HG03565 (cell line): Measurements from ENCODE around the gene KSR2.
"Not testable (repeated sequence)": the region's sequence is repeated elsewhere in the genome, so short reads cannot be mapped to it uniquely, and the experiment has no call there.

Experiments used
- ATAC-seq: cut with Tn5 transposase; IDR thresholded peaks from one replicate; pipeline ENCODE4 v1.9.1; 2021; ENCODE audit warnings: mild to moderate bottlenecking, moderate library complexity; ENCODE audit not compliant: unreplicated experiment

KSR2 gene

DNA sequence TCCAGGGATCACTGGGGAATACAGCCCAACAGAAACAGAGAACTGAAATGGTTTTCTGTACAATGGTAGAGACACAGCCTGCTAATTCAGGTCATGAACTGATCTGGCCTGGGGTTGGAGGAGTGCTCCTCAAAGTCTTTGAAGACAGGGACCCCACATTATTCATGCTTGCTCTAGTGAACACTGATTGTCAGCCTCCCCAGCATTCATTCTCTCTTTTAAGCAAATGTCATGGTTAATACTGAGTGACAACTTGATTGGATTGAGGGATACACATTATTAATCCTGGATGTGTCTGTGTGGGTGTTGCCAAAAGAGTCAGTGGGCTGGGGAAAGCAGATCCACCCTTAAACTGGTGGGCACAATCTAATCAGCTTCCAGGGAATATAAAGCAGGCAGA is 319.0 kb downstream of the KSR2 start:
- no peak for ATAC-seq

DNA sequence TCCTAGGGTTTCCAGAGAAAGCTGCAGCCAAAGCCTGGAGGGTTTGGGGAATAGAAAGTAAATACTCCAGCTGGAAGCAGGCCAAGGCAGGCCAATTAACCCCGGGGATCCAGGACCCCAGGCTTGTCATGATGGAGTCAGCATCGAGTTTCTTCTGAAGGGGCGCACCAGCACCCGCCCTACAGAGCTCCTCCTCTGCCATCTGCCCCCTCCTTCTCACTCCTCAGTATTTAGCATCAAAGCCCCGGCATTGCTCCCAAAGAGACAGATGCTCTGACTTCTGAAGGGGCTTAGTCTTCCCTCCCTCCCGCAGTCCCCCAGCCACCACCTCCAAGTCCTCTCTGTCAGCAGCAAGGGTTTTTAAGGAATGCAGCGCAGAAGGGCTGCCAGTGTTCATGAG is 322.3 kb downstream of the KSR2 start:
- no peak for ATAC-seq

DNA sequence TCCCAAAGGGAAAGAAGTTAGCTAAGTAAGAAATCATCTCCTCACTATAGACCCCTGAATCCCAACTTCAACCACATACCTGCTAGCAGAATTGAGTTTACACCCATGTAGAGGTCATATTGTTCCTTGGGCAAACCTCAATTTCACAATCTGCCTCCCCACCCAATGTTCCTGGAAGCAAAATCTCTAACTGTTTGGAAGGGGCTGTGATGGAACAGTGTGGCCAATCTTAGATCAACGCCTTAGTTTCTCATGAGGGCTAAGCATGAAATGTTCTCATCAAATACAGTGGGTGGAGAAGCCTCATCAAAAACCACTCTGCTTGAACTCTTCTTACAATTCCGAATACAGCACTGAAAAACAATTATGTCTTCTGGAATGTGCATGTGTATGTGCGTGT is 323.3 kb downstream of the KSR2 start:
- no peak for ATAC-seq

DNA sequence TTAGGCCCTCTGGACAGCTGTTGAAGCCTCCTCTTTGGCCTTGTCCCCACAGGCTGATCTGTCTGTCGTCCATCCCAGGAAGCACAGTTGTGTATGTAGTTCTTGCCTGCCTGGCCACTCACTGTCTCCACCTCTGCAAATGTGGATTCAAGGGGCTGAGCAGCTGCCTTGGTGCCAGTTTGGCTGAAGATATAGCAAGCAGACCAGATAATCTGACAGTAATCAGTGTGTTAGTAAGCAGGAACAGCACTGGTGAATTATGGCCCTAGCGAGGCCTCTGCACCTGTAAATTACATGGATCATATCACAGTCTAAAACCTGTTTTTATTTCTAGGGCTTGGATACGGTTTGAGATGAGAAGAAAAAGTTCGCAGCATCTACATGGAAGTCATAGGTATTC is 324.8 kb downstream of the KSR2 start:
- no peak for ATAC-seq

DNA sequence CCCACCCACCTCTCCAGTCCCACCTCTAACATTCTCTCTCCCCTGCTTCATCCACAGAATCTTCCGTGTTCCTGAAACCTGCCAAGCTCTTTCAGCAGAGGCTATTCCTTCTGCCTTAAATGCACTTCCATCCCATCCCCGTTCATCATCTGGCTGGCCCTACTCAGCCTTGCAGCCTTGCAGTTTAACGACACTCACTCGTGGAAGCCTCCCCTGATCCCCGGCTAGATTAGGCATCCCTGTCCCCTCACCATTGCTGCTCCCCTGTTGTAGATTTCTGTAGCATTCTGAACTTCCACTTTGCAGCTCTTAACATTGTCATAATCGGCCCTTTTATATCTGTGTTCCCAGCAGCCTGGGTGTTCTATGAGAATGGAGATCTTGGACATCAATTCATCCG is 326.9 kb downstream of the KSR2 start:
- ATAC-seq = no peak

GRCh38 chr12:117640511-117640910 is 328.3 kb downstream of the KSR2 start:
- no peak for ATAC-seq

DNA sequence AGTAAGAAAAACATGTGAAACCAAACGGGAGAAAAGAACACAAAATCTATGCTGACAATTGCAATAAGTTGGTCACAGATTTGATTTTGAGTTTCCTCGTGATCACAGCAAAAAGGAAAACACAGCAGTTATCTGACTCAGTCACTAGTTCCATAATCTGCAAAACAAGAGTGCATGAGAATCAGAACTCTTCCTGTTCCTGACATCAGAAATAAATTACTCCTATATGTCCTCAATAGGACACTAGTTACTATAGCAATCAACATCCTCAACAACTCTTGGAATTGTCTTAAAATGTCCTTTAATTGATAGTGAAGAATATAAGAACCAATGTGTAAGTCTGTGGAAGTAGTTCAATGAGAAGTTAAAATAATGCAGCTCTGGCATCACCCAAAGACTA is 339.3 kb downstream of the KSR2 start:
- ATAC-seq = no peak

- not testable (repeated sequence) for ATAC-seq
Observed at GRCh38 chr12:117628711-117629110, 340.1 kb downstream of the KSR2 start.

GRCh38 chr12:117622741-117623140 is 346.0 kb downstream of the KSR2 start:
- no peak for ATAC-seq

DNA sequence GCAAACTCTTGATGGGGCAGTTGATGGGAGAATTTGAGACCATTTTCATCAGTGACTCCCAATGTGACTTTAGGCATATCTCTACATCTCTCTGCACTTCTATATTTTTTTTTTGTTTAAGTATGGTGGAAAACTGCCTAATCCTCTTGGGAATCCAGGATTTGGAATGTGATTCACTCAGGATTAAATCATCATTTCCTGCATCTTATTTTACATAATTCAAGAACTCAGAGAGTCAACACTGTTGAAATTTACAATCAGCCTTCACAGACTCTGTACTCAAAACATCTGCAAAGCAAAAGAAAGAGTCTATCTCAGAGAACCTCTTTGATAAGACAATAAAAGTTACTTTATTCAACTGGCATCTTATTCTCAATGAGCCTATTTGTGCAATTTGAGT is 346.7 kb downstream of the KSR2 start:
- ATAC-seq = no peak

DNA sequence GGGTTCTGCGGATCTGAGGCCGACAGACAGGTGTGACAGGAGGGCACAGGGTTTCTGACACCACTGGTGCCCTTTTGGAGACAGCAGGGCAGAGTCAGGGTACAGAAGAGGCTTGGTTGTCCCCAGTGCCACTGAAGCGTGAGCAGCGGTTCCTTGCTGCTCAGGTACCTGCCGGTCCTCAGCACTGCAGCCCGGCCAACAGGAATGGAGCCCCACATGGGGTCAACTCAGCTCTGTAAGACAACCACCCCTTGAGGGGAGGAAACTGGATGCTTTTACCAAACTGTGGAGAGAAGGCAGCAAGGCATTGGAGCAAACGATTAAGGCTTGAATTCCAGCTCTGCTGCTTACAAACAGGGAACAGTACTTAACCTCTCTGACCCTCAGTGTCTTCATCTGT is 361.0 kb downstream of the KSR2 start:
- ATAC-seq = no peak

DNA sequence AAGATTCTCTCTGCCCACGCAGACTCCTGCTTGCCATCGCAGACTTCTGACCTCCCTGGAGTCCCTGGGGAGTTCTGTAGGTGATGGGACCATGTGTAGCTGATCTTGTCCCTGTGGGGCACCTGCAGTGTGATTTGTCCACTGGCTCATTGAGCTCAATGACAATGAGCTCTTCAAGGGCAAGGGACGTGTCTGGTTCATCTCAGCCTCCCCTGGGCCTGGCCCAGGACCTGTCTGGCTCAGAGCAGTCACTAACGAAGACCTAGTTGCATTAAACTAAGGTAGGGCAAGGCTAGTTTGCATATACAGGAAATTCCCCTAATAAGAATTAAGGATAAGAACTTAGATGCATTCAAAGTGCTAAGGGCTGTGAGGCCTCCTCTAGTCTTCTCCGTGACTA is 361.8 kb downstream of the KSR2 start:
- ATAC-seq = no peak

DNA sequence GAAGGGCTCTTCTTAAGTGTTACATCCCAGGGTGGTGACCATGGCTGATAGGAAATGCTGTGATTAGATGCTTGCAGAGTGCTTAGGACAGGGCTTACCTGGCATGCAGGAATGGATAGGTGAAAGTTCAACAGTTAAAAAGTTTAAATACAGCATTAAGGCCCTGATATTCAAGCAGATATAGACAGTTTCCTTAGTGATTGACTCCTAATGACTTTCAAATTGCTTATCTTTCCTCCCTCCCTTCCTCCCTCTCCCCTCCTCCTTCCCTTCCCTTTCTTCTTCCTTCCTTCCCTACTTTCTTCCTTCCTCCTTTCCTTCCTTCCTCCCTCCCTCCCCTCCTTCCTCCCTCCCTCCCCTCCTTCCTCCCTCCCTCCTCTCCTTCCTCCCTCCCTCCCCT is 362.8 kb downstream of the KSR2 start:
- ATAC-seq = no peak

DNA sequence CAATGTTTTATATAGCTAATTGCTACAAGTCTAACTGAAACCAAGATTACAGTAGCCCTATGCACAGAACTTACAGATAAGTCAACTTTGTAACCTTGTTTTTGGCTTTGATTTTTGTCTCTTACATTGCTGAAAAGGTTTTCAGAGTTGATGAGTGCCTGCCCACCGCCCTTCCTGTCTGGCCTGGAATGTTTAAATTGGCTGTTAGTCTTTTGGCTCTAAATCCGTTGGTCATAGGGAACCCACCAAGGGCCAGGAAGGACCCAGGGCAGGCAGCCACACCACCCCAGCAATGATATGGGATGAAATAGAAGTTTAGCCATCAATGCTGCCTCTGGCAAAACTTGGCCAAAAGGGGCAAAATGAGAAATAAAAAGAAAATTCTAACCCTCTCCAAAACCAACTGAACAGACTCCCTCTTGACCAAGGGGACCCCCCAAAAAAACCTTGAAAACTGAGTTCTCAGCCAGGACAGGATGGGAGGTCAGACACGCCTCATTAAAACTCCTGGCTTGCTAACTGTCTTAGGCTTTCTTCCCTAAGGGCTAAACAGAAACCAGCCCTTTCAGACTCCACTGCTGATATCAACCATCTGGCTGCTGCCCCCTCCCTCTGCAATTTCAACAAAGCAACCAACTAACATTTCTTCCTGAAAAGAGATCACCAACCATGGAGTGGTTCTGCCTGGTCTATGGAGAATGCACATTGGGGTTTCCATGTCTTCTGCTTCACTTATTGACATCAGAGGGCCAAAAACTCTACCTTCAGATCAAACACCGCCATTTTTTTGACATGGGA is 365.3 kb downstream of the KSR2 start:
- no peak for ATAC-seq

GRCh38 chr12:117599849-117600248 is 368.9 kb downstream of the KSR2 start:
- ATAC-seq = no peak

- no peak for ATAC-seq
Observed at GRCh38 chr12:117596968-117597367, 371.8 kb downstream of the KSR2 start.

DNA sequence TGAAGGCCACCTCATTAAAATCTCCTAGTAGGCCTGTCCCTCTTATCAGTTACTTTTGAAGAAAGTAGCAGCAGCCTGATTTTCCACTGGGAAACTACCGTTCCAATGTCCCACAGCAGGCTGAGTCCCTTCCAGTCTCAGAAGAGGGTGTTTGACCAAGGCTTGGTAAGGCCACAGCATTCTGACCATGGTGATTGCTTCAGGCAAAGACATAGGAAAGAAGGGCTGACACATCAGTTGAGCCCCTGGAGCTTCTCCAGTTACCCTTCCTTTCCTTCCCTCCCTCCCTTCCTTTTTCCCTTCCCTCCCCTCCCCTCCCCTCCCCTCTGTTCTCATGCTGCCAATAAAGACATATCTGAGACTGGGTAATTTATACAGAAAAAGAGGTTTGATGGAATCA is 373.0 kb downstream of the KSR2 start:
- no peak for ATAC-seq

DNA sequence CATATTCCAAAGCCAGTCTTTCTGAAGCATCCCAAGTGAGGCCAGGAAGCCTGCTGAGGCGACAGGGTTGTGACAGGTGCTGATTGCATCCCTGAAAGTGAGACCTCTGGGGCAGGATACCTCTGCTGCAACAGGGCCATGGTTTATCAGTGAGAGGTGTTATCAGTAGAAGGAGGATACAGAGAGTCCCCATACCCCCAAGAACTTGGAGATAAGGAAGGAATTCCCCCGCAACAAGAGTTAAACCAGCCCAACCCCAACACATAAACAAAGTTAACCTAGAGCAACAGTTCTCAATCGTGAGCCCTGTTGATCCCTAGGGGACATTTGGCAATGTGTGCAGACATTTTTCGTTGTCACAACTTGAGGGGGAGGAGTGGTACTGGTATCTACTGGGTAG is 374.3 kb downstream of the KSR2 start:
- ATAC-seq = no peak

DNA sequence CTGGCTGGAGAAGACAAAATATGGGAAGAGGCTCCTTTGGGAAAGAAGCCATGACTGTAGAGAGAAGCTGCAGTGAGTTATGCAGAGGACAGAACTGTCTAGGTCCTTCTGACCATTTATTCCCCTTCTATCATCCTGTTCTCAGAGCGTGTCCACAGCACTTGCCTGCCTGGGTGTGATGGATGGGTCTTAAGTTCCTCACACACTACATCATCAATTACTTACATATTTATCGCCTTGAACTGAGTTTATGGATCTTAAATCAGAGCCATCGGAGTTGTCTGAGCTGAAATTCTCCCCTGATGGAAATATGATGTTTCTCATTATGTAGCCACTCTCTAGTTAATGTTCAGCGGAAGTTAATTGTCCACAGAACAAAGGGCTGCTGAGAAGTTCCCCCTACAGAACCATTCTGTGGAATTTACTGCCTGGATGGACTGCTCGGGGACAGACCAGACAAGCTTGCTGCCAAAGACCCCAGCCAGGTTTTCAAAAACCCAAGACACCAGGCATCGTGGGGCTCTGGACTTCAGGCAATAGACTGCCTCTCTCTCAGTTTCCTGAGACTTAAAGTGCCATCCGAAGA is 374.9 kb downstream of the KSR2 start:
- no peak for ATAC-seq

GRCh38 chr12:117592588-117593305 is 376.0 kb downstream of the KSR2 start:
- ATAC-seq = no peak

DNA sequence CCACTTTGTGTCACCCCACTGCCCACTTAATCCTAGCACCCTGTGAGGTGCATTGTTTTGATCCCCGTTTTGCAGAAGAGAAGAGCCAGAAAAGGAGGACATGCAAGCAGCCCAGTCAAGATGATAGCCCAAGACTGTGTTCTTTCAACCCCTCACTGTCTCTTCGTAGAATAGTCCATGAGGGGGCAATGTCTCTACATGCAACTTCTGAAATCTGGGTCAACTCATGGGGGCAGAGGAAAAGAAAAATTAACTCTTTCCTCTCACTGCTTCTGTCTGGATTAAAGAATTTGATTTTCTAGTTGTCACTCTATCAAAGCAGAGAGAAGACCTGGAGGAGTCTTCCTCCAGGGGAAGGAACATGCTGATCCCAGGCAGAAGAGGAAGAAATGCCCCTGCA is 377.8 kb downstream of the KSR2 start:
- ATAC-seq = no peak

DNA sequence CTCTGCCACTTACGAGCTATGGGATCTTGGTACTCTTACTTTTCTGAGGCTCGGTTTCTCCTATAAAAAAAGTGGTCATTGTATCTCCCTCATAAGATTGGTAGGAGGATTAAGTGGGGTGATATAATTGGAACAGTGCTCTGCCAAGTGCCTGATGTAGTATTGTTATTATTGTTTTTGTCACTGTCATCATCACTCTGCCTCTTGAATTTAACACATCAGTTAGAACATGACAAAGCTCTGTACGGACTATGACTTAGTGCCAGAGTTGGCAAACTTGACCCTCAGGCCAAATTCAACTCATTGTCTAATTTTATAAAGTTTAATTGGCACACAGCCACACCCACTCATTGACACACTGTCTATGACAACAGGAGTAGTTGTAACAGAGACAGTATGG is 378.4 kb downstream of the KSR2 start:
- no peak for ATAC-seq
